HG02588 (cell line): ENCODE results near the gene HLA-DRB5.
"Not testable (repeated sequence)": the region's sequence is repeated elsewhere in the genome, so short reads cannot be mapped to it uniquely, and the experiment has no call there.

Experiments
- ATAC-seq: cut with Tn5 transposase; IDR thresholded peaks from one replicate; pipeline ENCODE4 v1.9.1; 2021; ENCODE audit warnings: mild to moderate bottlenecking, moderate library complexity; ENCODE audit not compliant: unreplicated experiment

The HLA-DRB5 gene

DNA sequence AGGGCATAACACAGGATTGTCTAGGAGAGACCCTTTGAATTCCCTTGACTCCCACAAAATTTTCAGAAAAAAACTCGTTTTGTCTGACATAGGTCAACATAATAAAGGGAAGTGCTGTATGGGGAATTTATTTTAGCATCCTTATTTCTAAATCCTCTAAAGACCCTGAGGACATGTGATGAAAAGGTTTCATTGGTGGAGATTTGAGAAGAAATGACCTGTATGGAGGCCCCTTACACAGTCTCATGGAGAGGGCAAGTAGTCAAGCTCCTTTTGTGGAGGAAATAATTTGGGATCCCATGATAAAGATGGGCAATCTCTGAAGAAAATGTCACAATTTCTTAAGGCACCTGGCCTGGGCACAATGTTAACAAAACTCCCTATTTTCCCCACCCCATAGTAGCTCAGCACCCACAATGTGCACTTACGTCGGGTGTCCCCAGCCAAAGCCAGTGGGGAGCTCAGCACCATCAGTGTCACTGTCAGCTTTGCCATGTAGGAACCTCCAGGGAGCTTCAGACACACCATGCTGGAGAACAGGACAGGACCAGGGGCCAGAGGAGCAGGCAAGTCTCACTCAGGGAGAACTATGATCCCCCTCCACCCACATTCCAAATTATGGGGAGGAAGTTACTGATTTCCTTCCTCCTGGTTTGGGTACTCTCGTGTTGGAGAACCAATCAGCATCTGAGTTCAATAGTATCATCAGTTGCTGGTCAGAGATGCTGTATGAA is at the start of gene HLA-DRB5:
TSS of gene HLA-DRB5 (minus strand) at position 591 of the 734 bp plus-strand sequence. CDS start at position 528, 63 bp downstream.
- peak; percentile 81 for ATAC-seq

GRCh38 chr6:32578962-32579361 is 48.9 kb upstream of the HLA-DRB5 start:
- no peak for ATAC-seq

- not testable (repeated sequence) for ATAC-seq
Observed at GRCh38 chr6:32577493-32577892, 47.4 kb upstream of the HLA-DRB5 start.

- no peak for ATAC-seq
Observed at GRCh38 chr6:32576250-32576649, 46.2 kb upstream of the HLA-DRB5 start.

GRCh38 chr6:32570363-32570905 is 40.3 kb upstream of the HLA-DRB5 start:
- ATAC-seq, result no peak

DNA sequence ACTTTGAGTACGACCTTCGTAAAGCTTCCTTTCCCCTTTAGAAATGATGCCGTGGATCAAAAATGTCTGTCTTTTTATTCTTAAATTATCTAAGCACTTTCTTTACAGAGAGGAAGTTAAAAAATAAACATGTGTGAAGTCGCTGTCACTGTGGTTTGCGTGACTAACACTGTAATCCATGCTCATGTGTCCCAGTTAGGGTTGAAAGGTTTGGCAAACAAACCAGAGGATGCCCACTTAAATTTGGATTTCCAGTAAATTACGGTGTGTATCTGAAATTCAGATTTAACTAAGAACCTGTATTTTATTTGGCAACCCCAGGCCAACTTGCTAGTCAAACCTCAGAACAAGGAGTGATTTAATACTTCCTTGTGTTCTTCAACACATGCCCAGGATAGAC is 38.5 kb upstream of the HLA-DRB5 start:
- ATAC-seq, result no peak

- no peak for ATAC-seq
Observed at GRCh38 chr6:32566957-32567356, 36.9 kb upstream of the HLA-DRB5 start.

DNA sequence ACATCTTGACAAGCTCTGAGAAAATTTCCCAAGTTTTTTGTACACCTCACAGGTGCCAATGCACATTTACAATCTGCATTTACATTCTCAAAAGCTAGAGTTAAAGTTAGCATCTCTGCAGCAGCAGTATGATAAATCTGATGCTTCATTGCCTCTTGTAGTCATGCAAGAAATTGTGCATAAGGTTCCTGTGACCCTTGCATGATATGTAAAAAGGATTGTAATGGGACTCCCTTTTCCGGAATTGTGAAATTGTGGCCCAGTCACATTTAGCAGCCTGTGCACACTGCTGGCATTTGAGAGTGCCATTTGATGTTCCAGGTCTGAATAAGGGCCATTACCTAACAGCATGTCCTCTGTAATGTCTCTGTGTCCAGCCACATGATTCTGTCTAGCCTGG is 35.4 kb upstream of the HLA-DRB5 start:
- ATAC-seq, result no peak

GRCh38 chr6:32562940-32563339 is 32.9 kb upstream of the HLA-DRB5 start:
- no peak for ATAC-seq

- no peak for ATAC-seq
Observed at GRCh38 chr6:32559747-32560146, 29.7 kb upstream of the HLA-DRB5 start.

DNA sequence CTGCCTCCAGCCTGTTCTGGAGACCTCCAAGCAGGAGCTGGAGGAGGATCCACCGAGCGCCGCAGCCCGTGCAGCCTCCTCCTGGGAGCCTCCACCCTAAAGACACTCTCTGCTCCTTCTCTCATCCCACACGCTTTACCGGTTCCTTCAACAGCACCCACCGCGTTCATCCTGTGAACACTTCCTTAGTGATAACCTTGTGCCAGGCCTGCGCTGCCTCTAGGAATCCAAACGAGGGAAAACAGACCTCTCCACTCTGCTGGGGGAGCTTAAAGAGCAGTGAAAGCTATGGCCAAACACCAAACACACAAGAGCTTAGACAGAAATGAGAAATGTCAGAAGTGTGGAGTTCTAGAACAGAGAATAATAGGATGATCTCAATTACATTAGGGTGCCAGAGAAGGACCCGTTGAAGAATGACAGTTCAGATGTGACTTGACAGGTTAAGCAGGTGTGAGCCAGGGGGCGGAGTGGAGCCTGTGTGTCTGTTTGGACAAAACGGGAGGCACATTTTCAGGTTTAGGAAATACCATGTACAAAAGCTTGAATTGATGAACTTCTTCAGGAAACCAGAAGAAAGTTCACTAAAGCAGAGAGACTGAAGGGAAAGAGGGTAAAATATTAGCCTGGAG is 28.5 kb upstream of the HLA-DRB5 start:
- no peak for ATAC-seq

GRCh38 chr6:32554116-32554965 is 24.3 kb upstream of the HLA-DRB5 start:
- ATAC-seq, result no peak

DNA sequence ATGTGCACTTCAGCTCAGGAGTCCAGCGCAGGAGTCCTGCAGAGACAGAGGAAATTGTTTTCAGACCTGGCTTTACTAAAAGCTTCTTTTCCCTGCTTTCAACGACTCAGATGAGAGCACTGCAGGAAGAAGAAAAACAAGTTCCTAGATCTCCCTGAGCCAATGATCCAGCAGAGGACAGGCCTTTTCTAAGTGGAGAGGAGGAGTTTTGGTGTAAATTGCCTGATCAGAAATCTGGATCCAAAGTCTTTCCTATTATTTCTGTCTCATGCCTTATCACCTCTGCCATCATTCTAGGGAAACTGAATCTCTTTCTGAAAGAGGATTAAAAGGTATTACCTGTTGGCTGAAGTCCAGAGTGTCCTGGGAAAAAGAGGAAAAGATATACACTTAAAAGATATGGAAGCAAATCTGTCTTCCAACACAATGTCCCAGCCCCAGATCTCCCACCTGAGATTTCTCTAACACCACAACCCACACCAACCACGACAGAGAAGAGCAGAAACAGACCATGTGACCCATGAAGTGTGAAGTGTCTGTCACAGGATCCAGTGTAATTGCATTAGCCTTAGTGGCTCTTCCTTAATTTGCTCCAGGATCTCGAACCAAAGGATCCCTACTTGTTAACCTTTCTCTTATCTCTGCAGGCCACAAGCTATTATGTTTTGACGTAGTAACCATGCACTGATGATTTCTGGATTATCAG is 23.1 kb upstream of the HLA-DRB5 start:
- ATAC-seq, result no peak

- ATAC-seq, result no peak
Observed at GRCh38 chr6:32551410-32551809, 21.3 kb upstream of the HLA-DRB5 start.

DNA sequence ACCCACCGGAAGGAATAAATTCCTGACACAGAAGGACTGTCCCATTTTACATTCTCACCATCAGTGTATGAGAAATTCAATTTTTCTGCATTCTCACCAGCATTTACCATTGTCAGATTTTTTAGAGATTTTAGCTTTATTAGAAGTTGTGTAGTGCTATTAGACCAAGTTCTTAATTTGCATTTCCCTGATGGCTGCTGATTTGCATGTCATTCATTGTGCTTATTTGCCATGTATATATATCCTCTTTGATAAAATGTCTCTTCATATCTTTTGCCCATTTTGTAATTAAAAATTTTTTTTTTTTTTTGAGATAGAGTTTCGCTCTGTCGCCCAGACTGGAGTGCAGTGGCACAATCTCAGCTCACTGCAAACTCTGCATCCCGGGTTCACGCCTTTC is 9.8 kb upstream of the HLA-DRB5 start:
- no peak for ATAC-seq

DNA sequence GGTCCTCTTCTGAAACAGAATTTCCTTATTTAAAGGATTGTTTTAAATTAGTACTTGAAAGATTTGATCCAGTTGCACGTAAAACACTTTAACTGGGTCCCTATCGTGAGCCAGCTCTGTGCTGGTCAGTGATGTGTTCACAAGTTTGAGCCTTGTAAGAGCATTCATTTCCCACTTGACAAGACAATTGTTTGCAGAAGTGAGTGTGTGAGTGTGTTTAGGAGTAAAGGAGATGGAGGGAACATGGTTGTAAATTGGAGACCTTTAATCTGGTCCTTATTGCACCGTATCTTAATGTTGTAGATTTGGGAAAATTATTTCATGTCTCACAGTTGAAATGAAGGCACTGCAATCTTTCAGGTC is 325 bp upstream of the HLA-DRB5 start:
- ATAC-seq, result peak; percentile 41

DNA sequence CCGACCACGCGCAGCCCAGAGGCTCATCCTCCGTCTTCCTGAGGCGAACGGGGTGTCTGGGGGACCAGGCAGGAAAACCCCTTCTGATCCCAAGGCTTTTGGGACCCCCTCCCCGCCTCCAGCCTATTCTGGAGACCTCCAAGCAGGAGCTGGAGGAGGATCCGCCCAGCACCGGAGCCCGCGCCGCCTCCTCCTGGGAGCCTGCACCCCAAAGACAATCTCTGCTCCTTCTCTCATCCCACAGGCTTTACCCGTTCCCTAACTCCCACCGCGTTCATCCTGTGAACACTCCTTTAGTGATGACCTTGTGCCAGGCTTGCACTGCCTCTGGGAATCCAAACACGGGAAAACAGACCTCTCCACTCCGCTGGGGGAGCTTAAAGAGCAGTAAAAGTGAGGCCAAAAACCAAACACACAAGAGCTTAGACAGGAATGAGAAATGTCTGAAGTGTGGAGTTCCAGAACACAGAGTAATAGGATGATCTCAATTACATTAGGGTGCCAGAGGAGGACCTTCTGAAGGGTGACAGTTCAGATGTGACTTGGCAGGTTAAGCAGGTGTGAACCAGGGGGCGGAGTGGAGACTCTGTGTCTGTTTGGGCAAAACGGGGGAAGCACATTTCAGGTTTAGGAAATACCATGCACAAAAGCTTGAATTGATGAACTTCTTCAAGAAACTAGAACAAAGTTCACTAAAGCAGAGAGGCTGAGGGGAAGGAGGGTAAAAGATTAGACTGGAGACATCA is 7.6 kb downstream of the HLA-DRB5 start:
- ATAC-seq, result no peak

DNA sequence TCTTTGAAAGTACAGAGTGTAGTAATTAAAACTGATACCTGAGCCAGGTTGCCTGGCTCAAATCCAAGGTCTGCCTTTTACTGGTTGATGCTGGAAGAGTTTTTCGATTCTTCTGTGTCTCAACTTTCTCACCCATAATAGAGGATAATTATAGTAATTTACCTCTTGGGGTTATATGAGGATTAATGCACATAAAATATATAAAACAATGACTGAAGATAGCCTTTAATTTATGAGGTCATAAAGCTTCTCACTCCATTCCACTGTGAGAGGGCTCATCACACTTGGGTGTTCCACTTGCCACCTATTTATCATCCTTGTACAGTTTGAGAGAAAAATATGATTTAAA is 10.2 kb downstream of the HLA-DRB5 start:
- ATAC-seq, result no peak

DNA sequence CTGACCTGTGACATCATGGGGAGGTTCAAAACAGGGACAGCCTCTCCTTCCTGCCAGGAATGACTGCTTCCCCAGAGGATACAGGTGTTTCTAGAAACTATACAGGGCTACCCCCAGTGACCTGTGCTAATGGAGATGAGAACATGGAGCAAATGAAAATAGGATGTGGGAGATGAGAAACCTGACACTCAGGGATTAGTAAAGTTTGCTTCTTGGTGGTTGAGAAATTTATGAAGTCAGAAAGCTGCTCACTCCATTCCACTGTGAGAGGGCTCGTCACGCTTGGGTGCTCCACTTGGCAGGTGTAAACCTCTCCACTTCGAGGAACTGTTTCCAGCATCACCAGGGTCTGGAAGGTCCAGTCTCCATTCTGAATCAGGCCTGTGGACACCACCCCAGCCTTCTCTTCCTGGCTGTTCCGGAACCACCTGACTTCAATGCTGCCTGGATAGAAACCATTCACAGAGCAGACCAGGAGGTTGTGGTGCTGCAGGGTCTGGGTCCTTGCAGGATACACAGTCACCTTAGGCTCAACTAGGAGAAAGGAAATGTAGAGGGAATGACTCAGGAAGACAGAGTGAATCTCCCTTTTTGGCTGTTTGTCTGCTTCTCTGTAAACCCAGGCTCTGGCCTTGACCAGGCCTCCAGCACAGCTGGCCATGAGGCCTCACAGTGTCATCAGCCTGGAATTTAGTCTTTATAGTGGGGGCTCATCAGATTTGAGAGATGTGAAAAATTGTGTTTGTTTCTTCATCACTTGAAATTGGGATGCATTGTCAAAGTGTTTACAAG is 10.8 kb downstream of the HLA-DRB5 start:
- no peak for ATAC-seq
